HG03354 (cell line): ENCODE data around the gene TBC1D3D.
"Not testable (repeated sequence)": the region's sequence is repeated elsewhere in the genome, so short reads cannot be mapped to it uniquely, and the experiment has no call there.

Source experiments
- ATAC-seq: cut with Tn5 transposase; IDR thresholded peaks from one replicate; pipeline ENCODE4 v1.9.1; 2021; ENCODE audit warnings: mild to moderate bottlenecking; ENCODE audit not compliant: unreplicated experiment, poor library complexity, severe bottlenecking

TBC1D3D gene

GRCh38 chr17:38003676-38004075, at the start of gene TBC1D3D:
TSS of gene TBC1D3D (plus strand) at chr17:38003976. CDS start at chr17:38005561, 1,585 bp downstream.
- ATAC-seq: not testable (repeated sequence)

- not testable (repeated sequence) for ATAC-seq
Observed at GRCh38 chr17:37988960-37989359, 14.8 kb upstream of the TBC1D3D start, which contains the start of gene TBC1D3L. TSS of gene TBC1D3L (minus strand) at chr17:37989060. CDS start at chr17:37987520, 1,540 bp downstream.
